WI38 (cell line): ENCODE measurements around the gene NCOA6.

Experiments
- H3K4me3 ChIP-seq: 2 replicates; pipeline ENCODE4 v1.5.1; 2011; ENCODE audit warnings: low read depth, mild to moderate bottlenecking, control low read depth, low read length
- TF ChIP-seq, protein P1 (sequence below): IDR thresholded peaks from 2 replicates; pipeline ENCODE4 v1.5.1; 2012; ENCODE audit warnings: low read depth, mild to moderate bottlenecking, control low read depth, low read length

Gene NCOA6

GRCh38 chr20:34712525-34713192 lies 112.8 kb downstream of the NCOA6 start:
- TF ChIP-seq, protein P1, sequence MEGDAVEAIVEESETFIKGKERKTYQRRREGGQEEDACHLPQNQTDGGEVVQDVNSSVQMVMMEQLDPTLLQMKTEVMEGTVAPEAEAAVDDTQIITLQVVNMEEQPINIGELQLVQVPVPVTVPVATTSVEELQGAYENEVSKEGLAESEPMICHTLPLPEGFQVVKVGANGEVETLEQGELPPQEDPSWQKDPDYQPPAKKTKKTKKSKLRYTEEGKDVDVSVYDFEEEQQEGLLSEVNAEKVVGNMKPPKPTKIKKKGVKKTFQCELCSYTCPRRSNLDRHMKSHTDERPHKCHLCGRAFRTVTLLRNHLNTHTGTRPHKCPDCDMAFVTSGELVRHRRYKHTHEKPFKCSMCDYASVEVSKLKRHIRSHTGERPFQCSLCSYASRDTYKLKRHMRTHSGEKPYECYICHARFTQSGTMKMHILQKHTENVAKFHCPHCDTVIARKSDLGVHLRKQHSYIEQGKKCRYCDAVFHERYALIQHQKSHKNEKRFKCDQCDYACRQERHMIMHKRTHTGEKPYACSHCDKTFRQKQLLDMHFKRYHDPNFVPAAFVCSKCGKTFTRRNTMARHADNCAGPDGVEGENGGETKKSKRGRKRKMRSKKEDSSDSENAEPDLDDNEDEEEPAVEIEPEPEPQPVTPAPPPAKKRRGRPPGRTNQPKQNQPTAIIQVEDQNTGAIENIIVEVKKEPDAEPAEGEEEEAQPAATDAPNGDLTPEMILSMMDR = no peak
- H3K4me3 ChIP-seq = no peak overlapping the region

DNA sequence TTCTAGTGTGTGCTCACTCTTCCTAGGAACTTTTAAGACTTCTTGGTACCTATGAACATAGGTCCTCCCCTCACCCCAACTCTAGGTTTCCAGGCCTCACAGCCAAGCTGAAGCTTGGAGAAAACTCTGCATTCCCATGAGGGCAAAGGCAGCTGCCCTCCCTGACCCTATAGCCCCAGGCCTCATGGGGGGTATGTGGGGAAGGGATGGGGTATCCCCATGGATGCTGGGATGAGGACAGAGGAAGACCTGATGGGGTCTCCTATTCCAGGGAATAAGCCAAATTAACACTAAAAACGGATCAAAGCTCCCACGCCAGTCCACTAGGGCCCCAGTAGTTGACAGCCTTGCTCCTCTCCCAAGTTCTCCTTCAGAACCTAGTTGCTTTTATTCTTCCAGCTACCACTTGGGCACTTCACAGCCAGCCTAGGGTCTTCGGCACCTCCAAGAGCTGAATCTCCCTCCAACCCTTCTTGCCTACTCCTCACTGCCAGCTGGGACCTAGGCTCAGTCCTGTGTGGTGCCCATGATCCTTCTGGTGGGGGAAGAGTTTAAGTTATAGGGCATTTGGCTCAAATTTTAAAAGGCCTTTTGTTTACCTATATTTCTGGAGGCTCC lies 113.5 kb downstream of the NCOA6 start:
- TF ChIP-seq, protein P1 = no peak
- H3K4me3 ChIP-seq = no peak overlapping the region

DNA sequence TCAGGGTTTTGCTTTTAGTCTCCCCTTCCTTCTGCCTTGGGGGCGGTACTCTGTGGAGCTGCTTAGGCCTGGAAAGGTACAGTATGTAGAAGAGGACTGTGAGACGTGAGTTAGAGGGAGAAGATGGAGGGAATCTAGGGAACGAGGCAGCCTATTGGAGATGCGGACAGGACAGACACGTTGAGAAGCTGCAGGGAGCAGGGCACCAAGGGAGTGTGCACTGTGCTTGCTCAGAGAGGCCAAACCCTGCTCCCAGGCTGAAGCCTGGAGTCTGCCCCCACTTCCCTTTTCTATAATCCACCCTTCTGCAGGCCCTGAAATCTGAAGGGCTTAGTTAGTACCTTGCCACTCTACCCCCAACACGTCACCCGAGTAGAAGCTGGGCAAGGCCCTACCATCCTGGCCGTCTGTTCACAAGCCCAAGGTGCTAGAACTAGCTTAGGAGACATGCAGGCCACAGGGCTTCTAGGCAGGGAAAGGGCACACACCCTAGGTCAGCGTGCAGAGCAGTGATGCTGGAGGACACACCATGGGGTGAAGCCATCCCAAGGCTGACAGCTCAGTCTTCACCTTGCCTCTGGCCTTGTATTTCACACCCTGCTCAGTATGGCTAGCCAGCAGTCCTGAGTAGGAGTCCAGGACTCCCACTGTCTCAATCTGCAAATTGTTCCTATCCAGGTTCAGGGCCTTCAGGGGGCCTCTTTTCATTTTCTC lies 114.4 kb downstream of the NCOA6 start:
- no peak overlapping the region for H3K4me3 ChIP-seq
- TF ChIP-seq, protein P1 = no peak

DNA sequence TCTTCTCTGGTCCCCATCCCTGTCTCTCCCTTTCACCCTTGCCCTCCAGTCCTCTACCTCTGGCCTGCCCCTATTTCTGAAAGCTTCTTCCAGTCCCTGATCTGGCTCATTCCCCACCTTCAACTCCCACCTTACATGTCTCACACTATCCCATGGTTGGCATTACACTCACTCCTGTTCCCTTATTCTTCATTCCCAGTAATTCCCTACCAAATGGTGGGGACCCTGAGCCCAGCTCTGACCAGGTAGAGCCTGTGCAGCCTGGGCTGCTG lies 114.9 kb downstream of the NCOA6 start:
- peak overlapping the region; percentile 34; the same call in 1 of the 2 replicates for H3K4me3 ChIP-seq
- TF ChIP-seq, protein P1 = no peak

DNA sequence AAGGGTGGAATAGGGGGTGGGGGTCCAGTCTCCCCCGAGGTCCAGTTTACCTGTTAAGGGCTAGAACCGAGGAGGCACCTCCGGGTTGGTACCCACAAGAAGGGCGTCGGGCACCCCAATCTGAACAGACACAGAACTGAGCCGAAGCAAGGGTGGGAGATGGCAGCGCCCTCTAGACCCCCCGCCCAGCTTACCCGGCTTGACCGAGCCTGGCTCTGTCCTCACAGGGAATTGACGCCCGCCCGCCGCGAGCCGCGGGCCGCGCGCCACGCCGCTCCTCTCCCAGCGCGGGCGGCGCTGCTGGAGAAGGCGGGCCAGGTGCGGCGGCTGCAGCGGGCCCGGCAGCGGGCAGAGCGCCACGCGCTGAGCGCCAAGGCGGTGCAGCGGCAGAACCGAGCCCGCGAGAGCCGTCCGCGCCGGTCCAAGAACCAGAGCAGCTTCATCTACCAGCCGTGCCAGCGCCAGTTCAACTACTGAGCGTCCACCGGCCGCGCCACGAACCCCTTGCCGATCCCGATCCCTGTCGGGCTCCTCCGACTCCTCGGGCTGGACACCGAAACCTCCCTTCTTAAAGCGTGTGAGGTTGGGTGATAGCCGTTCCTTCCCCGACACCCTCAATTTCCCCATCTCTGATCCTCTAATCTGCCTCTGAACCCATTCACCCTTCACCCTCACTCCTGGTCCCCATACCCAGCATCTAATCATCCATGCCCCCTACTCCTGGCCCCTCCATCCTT lies 115.5 kb downstream of the NCOA6 start:
- TF ChIP-seq, protein P1 = no peak
- H3K4me3 ChIP-seq = peak overlapping the region; percentile 57

GRCh38 chr20:34709044-34709830 lies 116.2 kb downstream of the NCOA6 start:
- TF ChIP-seq, protein P1 = no peak
- peak overlapping the region; percentile 57 for H3K4me3 ChIP-seq
